Measurements from ENCODE around the gene SLC44A3. TPM values are rescaled to one million over a fixed set of nuclear protein-coding genes. Genes with fewer than 3 reads are reported as not detected.

SLC44A3 gene
- total and polyA plus RNA-seq, 5 donors = 2.2 to 6.5 (median 5.2) TPM

DNA sequence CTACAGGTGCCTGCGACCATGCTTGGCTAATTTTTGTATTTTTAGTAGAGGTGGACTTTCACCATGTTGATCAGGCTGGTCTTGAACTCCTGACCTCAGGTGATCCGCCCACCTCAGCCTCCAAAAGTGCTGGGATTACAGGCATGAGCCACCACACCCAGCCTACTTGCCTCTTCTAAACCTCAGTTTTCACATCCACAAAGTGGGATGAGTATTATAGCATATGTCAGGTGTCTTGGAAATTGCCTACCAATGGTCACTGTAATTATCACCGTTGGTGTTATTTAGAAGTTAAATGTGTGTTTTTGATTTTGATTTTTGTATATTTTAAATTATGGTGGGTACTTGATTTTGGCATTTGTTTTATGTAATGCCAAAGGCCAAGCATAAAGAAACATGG lies 36.7 kb downstream of the SLC44A3 start:
- H3K4me3 ChIP-seq (ENCODE audit: low read length) = no peak overlapping the region
- DNase-seq (no peak), ATAC-seq (no peak)
- no peak overlapping the region for H3K27ac ChIP-seq (ENCODE audit: low read length)
- H3K27me3 ChIP-seq (ENCODE audit: control insufficient read depth, insufficient read depth) = no peaks in the 10 kb centered on the region
- intact Hi-C loops (cut with DNase I) = no loop called here
- no peaks in the 10 kb centered on the region for H3K9me3 ChIP-seq (ENCODE audit: control insufficient read depth, low read length)
- WGBS = 94% methylated on average over 3 of the region's 3 CpGs
- H3K4me1 ChIP-seq (ENCODE audit: control insufficient read depth, insufficient read depth, low read length) = peaks cover 14% of the 10 kb centered on the region

DNA sequence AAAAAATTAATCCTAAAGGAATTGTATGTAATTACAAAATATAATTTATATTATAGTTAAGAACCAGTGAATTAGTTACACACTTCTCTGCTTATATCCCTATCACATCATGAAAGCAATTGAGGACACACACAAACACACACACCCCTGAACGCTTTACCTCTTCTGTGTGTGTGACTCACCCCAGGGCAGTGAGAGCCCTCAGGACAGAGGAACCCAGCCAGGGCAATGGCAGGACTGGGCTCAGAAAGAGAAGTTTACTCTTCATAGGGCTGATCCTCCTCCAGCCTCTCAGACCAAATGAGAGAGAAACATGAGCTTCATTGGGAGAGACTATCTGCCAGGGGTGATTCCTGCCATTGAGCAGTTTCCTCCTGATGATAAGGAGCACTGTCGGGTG lies 38.1 kb downstream of the SLC44A3 start:
- H3K9me3 ChIP-seq (ENCODE audit: control insufficient read depth, low read length) = no peaks in the 10 kb centered on the region
- intact Hi-C loops (cut with DNase I) = no loop called here
- H3K4me3 ChIP-seq (ENCODE audit: low read length) = no peak overlapping the region
- no peak overlapping the region for H3K27ac ChIP-seq (ENCODE audit: low read length)
- DNase-seq = no peak
- peaks cover 20% of the 10 kb centered on the region for H3K4me1 ChIP-seq (ENCODE audit: control insufficient read depth, insufficient read depth, low read length)
- WGBS = 75% methylated on average over 2 of the region's 2 CpGs
- ATAC-seq = no peak
- no peaks in the 10 kb centered on the region for H3K27me3 ChIP-seq (ENCODE audit: control insufficient read depth, insufficient read depth)

DNA sequence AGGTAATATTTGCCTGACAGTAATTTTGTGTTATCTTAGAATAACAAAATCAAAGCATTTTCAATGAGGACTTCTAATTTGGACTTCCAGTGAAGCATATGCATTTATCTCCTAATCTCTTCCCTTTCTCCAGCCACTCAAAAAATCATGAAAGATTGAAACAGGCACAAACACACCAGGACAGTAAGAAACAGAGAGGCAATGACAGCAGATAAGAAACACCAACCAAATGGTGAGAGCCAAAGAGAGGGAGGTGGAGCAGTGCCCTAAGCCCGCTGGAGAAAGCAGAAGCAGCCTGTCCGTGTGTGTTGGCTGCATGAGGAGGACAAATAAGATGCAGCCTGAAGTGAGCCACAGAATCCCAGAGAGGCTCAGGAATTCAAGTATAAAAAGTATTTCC lies 39.0 kb downstream of the SLC44A3 start:
- DNase-seq (no peak), ATAC-seq (no peak)
- intact Hi-C loops (cut with DNase I) = no loop called here
- Histone ChIP-seq H3K27ac (ENCODE audit: low read length) (no peak overlapping the region), H3K4me3 (ENCODE audit: low read length) (no peak overlapping the region), H3K27me3 (ENCODE audit: control insufficient read depth, insufficient read depth) (no peaks in the 10 kb centered on the region), H3K9me3 (ENCODE audit: control insufficient read depth, low read length) (no peaks in the 10 kb centered on the region), H3K4me1 (ENCODE audit: control insufficient read depth, insufficient read depth, low read length) (peaks cover 19% of the 10 kb centered on the region)
- 40% methylated on average over 2 of the region's 2 CpGs for WGBS

DNA sequence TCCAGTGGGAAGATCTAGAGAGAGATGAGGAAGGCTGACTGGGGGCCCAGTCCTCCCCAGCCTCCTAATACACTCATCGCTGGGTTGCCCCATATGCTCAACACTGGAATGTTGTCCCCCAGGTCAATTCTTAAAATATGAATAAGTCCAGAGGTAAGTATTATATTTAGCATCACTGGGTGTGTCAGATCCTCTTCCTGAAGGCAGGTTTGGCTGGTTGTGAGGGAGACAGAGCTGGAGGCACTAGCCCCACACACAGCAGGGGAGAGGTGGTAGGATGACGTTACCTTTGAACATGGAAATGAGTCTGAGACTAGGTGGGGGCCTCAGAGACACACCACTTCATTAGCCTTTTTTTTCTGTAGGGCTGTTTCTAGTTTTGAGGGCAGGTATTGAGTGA lies 42.6 kb downstream of the SLC44A3 start:
- peaks cover 20% of the 10 kb centered on the region for H3K4me1 ChIP-seq (ENCODE audit: control insufficient read depth, insufficient read depth, low read length)
- no peak for ATAC-seq
- 99% methylated on average over 2 of the region's 2 CpGs for WGBS

DNA sequence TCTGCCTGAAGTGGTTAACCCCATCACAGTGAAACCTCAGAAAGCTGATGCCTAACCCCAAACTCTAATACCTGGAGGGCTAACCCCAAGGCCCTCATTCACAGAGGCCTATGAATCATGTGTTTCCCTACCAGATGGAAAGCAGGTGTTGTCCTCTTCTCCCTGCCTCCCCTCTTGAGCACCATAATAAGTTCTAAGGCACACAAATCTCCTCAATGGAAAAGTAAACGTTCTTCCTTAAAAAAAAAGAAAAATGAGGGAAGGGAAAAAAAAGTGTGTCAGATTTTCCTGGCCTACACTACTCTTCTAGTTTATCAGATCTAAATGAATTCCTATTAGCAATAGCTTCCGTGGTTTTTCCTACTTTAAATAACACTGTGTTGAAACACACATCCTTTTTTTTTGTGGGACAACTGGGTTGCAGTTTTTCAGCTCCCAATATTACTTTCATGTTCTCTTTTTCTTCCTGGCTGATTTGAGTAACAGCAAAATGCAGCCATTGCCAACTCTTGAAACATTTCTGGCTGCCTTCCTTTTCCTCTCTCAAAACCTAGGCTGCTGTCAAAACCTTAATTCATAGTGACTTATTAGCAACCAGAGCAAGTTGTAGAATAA lies 43.2 kb downstream of the SLC44A3 start:
- H3K27me3 ChIP-seq (ENCODE audit: control insufficient read depth, insufficient read depth) = no peaks in the 10 kb centered on the region
- peak overlapping the region; percentile 94 for H3K27ac ChIP-seq (ENCODE audit: low read length)
- peak; percentile 70 to 80 for ATAC-seq
- intact Hi-C loops (cut with DNase I) = loop anchor here in 3 of 4 donors (5.0 to 10.0 kb wide), 2 partner anchors 61 to 64 kb away; partner anchors contain the start of gene CNN3 (in 3 of the 3)
- peaks cover 18% of the 10 kb centered on the region for H3K4me1 ChIP-seq (ENCODE audit: control insufficient read depth, insufficient read depth, low read length)
- H3K9me3 ChIP-seq (ENCODE audit: control insufficient read depth, low read length) = no peaks in the 10 kb centered on the region
- DNase-seq = no peak
- WGBS = 3% methylated on average over 2 of the region's 2 CpGs
- no peak overlapping the region for H3K4me3 ChIP-seq (ENCODE audit: low read length)

More for the DNA sequence above, 42.6 kb downstream of the SLC44A3 start:
- DNase-seq = no peak
- Histone ChIP-seq H3K27me3 (ENCODE audit: control insufficient read depth, insufficient read depth) (no peaks in the 10 kb centered on the region), H3K9me3 (ENCODE audit: control insufficient read depth, low read length) (no peaks in the 10 kb centered on the region), H3K27ac (ENCODE audit: low read length) (peak overlapping the region; percentile 94), H3K4me3 (ENCODE audit: low read length) (no peak overlapping the region)
- intact Hi-C loops (cut with DNase I) = loop anchor here in 3 of 4 donors (5.0 to 10.0 kb wide), 2 partner anchors 62 to 65 kb away; partner anchors contain the start of gene CNN3 (in 3 of the 3)

DNA sequence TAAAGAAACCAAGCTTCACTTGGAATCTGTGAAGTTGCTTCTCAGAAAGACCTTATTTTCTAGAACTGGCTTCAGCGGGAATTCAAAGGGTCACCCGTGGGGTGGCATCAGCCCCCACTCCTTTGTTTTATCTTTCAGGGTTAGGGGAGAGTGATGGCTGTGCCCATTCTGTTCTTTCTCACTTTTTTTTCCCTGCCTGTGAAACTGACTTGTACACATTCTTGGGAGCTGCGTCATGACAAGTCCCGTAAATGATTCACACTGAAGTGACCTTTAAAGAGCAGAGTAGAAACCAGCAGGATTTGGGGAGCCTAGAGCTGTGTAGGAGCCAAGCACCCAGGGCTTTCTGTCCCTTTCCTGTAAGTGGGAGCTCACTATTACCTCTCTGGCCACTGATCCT lies 43.8 kb downstream of the SLC44A3 start:
- ATAC-seq (peak; percentile 86 to 94), DNase-seq (peak in 1 of 3 donors; percentile 59)
- no peaks in the 10 kb centered on the region for H3K9me3 ChIP-seq (ENCODE audit: control insufficient read depth, low read length)
- intact Hi-C loops (cut with DNase I) = loop anchor here in 3 of 4 donors (5.0 to 10.0 kb wide), 2 partner anchors 61 to 63 kb away; partner anchors contain the start of gene CNN3 (in 3 of the 3)
- 20% methylated on average over 4 of the region's 4 CpGs for WGBS
- H3K27me3 ChIP-seq (ENCODE audit: control insufficient read depth, insufficient read depth) = no peaks in the 10 kb centered on the region
- peaks cover 17% of the 10 kb centered on the region for H3K4me1 ChIP-seq (ENCODE audit: control insufficient read depth, insufficient read depth, low read length)
- peak overlapping the region; percentile 43 for H3K27ac ChIP-seq (ENCODE audit: low read length)
- no peak overlapping the region for H3K4me3 ChIP-seq (ENCODE audit: low read length)

DNA sequence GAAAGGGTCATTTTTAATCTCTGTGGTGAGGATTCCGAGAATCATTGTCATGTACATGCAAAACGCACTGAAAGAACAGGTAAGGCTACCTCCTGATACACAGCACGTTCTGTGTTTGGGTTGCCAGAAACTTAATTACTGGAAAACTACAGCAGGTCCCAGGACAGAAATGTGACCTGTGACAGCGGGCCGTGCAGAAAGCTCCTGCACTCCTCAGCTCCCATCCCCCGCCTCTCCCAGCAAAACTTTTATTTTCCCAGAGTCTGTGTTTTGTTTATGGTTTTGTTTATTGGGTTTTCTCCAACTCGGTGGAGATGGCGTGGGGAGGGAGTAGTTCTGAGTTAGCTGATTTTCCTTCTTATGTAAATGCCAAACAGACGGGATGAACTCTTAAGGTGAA lies 44.7 kb downstream of the SLC44A3 start:
- intact Hi-C loops (cut with DNase I) = loop anchor here in 3 of 4 donors (5.0 to 10.0 kb wide), 2 partner anchors 60 to 62 kb away; partner anchors contain the start of gene CNN3 (in 3 of the 3)
- no peak overlapping the region for H3K4me3 ChIP-seq (ENCODE audit: low read length)
- H3K27me3 ChIP-seq (ENCODE audit: control insufficient read depth, insufficient read depth) = no peaks in the 10 kb centered on the region
- H3K27ac ChIP-seq (ENCODE audit: low read length) = no peak overlapping the region
- DNase-seq (no peak), ATAC-seq (no peak)
- no peaks in the 10 kb centered on the region for H3K9me3 ChIP-seq (ENCODE audit: control insufficient read depth, low read length)
- WGBS = 64% methylated on average over 9 of the region's 9 CpGs
- H3K4me1 ChIP-seq (ENCODE audit: control insufficient read depth, insufficient read depth, low read length) = peaks cover 12% of the 10 kb centered on the region

DNA sequence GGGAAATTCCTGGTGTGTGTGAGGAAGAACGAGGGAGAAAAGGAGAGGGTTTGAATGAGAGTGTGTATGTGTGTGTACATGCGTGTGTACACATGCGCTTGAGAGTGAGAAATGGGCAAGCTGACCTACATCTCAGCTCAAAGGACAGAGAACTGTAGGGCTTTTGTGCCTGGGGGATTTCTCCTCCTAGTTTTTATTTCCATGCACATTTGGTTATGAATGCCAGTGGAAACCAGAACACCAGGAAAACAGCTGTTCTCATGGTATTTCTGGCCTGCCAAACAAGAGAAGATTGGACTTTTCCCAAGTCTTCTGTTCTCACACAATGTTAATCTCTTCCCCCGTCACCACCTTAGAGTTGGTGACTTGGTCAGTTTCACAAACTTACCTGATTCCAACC lies 45.2 kb downstream of the SLC44A3 start:
- no peaks in the 10 kb centered on the region for H3K27me3 ChIP-seq (ENCODE audit: control insufficient read depth, insufficient read depth)
- H3K9me3 ChIP-seq (ENCODE audit: control insufficient read depth, low read length) = no peaks in the 10 kb centered on the region
- intact Hi-C loops (cut with DNase I) = loop anchor here in 1 of 4 donors (10.0 kb wide), 1 partner anchor 59 kb away; the partner anchor contains the start of gene CNN3
- peak; percentile 38 to 51 for ATAC-seq
- WGBS = 51% methylated on average over 4 of the region's 4 CpGs
- peaks cover 12% of the 10 kb centered on the region for H3K4me1 ChIP-seq (ENCODE audit: control insufficient read depth, insufficient read depth, low read length)
- DNase-seq = no peak
- no peak overlapping the region for H3K4me3 ChIP-seq (ENCODE audit: low read length)
- no peak overlapping the region for H3K27ac ChIP-seq (ENCODE audit: low read length)

DNA sequence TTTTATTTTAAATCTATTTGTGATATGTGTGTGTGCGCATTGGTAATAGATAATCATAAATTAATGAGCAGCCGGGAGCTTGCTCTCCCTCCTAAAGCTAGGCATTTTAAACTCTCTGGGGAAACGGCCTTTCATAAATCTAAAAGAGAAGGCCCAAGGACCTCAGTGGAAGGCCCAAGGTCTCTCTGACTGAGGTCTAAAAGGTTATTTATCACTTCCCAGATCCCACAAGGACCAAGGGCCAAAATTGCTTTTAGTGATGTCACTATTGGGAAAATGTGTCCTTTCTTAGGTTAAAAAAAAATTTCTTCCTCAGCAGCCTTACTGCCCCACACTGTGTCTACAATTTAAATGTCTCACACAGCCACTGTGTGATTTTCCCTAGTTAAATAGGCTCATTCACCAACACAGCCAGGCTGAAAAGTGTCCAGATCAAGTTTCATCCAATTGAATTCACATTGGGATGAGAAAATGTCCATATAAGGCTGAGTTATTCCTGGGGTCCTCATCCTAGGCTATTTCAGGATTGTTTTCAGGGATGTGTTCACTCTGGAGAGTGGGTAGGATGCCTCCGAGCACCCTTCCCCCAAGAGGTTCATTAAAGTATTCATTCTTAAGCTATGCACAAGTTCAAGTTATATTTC lies 46.1 kb downstream of the SLC44A3 start:
- ATAC-seq = no peak
- no peak for DNase-seq
- H3K4me3 ChIP-seq (ENCODE audit: low read length) = no peak overlapping the region
- H3K9me3 ChIP-seq (ENCODE audit: control insufficient read depth, low read length) = no peaks in the 10 kb centered on the region
- WGBS = 79% methylated on average over 4 of the region's 4 CpGs
- peaks cover 12% of the 10 kb centered on the region for H3K4me1 ChIP-seq (ENCODE audit: control insufficient read depth, insufficient read depth, low read length)
- intact Hi-C loops (cut with DNase I) = loop anchor here in 1 of 4 donors (10.0 kb wide), 1 partner anchor 59 kb away; the partner anchor contains the start of gene CNN3
- H3K27me3 ChIP-seq (ENCODE audit: control insufficient read depth, insufficient read depth) = no peaks in the 10 kb centered on the region
- peak overlapping the region; percentile 54 for H3K27ac ChIP-seq (ENCODE audit: low read length)

DNA sequence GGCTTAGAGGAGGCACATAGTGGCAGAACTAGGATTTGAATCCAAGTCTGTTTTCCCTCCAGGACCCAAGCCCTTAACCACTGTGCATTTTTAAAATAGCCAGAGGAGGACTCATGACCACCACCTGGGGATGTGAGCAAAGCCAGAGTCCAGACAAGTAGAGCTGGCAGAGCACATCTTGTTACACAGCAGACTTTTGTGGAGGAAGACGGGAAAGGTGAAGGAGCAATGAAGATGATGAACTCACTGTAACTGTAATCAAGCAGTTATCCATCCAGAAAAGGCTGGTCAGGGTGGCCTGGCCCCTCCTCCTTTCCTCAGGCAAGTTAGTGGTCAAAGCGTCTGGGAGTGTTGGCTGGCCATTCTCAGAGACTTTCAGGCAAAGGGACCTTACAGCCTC lies 50.9 kb downstream of the SLC44A3 start:
- Histone ChIP-seq H3K9me3 (ENCODE audit: control insufficient read depth, low read length) (no peaks in the 10 kb centered on the region), H3K4me3 (ENCODE audit: low read length) (no peak overlapping the region), H3K4me1 (ENCODE audit: control insufficient read depth, insufficient read depth, low read length) (peaks cover 3% of the 10 kb centered on the region), H3K27ac (ENCODE audit: low read length) (no peak overlapping the region), H3K27me3 (ENCODE audit: control insufficient read depth, insufficient read depth) (no peaks in the 10 kb centered on the region)
- 86% methylated on average over 2 of the region's 2 CpGs for WGBS
- intact Hi-C loops (cut with DNase I) = no loop called here
- DNase-seq (no peak), ATAC-seq (no peak)

DNA sequence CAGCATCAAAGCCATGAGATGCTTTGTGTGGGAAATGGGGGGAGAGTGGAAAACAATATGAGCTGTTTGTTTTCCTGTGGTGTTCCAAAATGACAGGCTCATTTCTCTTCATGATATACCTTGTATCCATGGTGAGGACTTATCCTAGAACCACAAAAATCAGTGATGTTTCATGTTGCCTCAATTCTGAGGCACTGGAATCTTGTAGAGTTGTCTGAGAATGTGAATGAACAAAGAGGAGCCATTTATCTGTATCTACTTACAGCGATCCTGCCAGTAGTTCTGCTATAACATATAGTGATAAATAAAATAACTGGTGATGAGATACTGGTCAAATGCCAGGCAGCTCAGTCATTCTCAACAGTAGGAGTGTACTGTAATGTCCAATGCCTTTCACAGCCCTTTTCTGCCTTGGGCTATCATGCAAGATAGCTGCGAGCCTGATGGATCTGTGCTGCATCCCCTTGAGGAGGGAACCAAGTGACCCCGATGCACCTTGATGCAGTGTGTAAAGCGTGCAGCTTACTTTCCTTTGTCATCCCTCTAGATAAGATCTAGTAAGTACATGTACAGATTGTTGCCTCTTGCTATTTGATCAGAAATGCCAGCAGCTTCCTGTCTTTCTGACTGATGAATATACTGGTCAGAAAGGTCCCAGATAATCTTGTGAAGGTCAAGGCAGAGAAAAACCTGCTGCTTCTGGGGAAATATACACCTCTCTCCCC lies 52.8 kb downstream of the SLC44A3 start:
- Histone ChIP-seq H3K27me3 (ENCODE audit: control insufficient read depth, insufficient read depth) (no peaks in the 10 kb centered on the region), H3K9me3 (ENCODE audit: control insufficient read depth, low read length) (no peaks in the 10 kb centered on the region), H3K27ac (ENCODE audit: low read length) (no peak overlapping the region), H3K4me1 (ENCODE audit: control insufficient read depth, insufficient read depth, low read length) (peaks cover 3% of the 10 kb centered on the region), H3K4me3 (ENCODE audit: low read length) (no peak overlapping the region)
- intact Hi-C loops (cut with DNase I) = no loop called here
- 57% methylated on average over 4 of the region's 4 CpGs for WGBS
- ATAC-seq (no peak), DNase-seq (no peak)
